ENCODE results near the gene PIEZO2.

PIEZO2 gene

DNA sequence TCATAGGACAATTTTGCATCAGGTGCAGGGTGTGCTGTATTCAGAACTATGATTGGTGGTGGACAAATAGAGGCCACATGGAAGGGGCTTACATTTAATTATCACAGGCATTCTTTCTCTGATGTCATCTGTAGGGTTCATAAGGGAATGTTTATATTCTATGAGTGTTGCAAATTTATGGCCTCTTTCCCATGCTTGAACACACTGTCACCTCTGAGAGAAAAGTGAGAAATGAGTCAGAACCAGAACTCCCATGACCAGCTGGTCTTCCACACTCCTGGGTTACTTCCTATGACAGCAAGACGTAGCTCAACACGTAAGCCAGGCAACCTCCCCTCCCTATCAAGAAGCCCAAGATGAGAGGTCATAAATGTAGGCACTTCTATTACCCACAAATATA lies 310.8 kb downstream of the PIEZO2 start:
- TF ChIP-seq, protein P1, sequence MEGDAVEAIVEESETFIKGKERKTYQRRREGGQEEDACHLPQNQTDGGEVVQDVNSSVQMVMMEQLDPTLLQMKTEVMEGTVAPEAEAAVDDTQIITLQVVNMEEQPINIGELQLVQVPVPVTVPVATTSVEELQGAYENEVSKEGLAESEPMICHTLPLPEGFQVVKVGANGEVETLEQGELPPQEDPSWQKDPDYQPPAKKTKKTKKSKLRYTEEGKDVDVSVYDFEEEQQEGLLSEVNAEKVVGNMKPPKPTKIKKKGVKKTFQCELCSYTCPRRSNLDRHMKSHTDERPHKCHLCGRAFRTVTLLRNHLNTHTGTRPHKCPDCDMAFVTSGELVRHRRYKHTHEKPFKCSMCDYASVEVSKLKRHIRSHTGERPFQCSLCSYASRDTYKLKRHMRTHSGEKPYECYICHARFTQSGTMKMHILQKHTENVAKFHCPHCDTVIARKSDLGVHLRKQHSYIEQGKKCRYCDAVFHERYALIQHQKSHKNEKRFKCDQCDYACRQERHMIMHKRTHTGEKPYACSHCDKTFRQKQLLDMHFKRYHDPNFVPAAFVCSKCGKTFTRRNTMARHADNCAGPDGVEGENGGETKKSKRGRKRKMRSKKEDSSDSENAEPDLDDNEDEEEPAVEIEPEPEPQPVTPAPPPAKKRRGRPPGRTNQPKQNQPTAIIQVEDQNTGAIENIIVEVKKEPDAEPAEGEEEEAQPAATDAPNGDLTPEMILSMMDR (IDR thresholded peaks at IDR 0.05; ENCODE audit: extremely low read depth, missing control alignments): no peak
- DNase-seq (ENCODE audit: low spot score): peak; percentile 32

DNA sequence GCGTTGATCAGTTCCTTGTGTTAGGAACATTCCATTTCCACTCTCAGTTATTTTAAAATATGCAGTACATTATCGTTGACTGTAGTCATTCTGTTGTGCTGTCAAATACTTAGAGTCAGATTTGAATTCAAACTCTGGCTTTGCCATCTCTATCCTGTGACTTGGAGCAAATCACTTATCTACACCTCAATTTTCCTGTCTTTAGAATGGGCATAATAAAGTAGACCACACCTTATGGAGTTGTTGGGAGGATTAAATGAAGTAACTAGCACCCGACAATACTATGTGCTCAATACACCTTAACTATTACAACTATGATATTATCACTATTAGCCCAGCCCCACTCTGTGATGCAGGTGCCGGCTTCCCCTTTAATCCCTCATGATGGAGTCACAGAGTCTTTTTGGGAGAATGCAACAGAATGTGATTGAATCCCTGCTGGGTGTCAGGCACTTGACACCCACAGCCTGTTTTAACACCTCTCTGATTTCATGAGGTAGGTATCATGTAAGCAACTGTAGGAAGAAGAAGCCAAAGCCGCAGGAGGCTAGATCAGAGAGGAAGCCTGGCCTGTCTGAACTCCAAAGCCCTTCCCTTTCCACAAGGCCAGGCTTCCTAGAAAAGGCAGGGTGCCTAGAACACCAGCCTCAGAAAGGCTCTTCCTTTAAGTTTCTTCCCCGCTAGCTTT lies 315.1 kb downstream of the PIEZO2 start:
- DNase-seq (ENCODE audit: low spot score): no peak
- TF ChIP-seq, protein P1 (IDR thresholded peaks at IDR 0.05; ENCODE audit: extremely low read depth, missing control alignments): no peak

DNA sequence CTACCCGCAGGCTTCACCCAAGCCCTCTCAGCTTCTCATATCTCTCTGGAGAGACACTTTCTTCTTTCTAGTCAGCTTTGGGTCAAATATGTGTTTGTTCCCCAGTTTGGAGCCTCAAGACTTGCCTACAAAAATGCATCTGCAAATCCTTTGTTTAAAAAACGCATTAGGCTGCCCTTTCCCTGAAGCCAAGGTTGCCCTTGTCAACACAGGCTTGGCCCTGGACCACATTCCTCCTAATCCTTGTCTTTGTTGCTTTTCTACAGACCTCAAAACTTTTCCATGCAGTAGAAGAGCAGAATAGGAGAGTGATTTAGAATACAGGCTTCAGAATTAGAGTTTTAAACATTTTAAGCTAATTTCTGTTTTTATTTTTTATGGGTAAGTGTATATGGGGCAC lies 315.7 kb downstream of the PIEZO2 start:
- no peak for DNase-seq (ENCODE audit: low spot score)
- TF ChIP-seq, protein P1 (IDR thresholded peaks at IDR 0.05; ENCODE audit: extremely low read depth, missing control alignments): no peak

DNA sequence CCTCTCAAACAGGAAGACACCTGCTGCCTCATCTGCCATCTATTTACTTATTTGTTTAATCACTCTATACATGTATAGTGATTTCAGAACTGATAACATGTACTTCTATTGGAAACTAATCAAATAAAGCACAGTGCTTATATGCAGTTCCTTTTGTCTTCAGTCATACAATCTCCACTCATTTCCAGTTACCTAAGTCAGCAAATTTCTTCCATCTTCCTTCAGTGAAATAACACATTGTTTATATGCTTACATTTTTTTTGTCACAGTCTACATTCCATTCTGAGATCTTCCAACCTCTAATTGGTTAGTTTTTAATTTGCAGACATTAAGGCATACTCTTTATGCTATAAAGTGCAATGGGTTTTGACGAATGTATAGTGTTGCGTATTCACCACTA lies 323.0 kb downstream of the PIEZO2 start:
- DNase-seq (ENCODE audit: low spot score): no peak
- TF ChIP-seq, protein P1 (IDR thresholded peaks at IDR 0.05; ENCODE audit: extremely low read depth, missing control alignments): no peak

DNA sequence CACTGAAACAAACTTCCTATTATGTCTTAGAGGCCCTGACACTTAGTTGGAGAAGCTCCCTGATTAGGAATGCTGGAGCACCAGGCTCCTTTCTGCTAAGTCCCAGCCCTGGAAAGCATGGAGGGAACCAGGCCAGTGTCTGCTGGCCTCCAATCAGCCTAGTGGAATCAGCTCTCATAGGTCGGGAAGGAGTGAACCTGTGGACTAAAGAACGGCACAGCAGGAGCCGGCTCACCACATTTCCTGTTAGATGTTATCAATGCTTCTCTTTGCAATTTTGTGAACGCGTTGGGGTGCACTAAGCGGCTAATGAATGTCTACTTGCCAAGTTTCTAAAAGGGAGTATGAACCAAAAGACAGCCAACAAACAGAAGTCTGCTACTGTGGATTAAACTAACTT lies 326.9 kb downstream of the PIEZO2 start:
- no peak for DNase-seq (ENCODE audit: low spot score)
- TF ChIP-seq, protein P1 (IDR thresholded peaks at IDR 0.05; ENCODE audit: extremely low read depth, missing control alignments): no peak

DNA sequence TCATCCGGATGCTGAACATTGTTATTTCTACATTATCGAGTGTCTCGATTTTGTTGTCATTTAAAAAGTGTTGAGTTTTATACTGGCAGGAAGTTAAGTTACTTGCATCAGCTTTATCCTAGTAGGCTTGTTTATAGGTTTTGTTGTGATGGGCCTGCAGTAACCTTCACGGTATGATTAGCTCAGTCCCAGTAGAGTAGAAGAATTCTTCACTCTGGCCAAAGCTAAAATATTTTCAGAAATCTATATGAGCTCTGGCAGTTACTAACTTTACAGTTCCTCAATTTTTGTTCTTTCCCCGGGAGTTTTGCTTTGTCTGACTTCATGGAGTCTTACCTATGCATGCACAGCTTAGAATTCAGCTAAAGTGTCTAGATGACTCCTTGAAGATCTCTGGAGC lies 328.7 kb downstream of the PIEZO2 start:
- TF ChIP-seq, protein P1 (IDR thresholded peaks at IDR 0.05; ENCODE audit: extremely low read depth, missing control alignments): no peak
- no peak for DNase-seq (ENCODE audit: low spot score)

DNA sequence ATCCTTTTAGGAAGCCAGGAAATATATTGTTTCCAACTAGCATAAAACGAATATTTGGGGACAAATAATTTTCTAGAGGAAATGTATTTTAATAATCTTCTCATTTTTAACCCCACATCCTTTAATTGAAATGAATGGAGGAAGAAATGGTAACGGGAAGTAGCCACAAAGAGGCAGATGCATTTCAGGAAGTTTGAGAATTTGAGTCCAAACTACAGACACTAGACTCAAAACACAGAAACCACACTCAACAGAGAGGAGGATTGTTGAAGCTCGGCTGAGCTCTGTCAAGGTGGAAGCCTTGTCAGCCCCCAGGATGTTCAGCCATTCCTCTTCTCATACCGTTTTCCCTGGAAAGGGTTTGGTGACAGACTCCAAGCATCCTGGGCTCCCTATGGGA lies 335.0 kb downstream of the PIEZO2 start:
- no peak for DNase-seq (ENCODE audit: low spot score)
- TF ChIP-seq, protein P1 (IDR thresholded peaks at IDR 0.05; ENCODE audit: extremely low read depth, missing control alignments): no peak
